Astrocyte (in vitro differentiated cells and primary cell): Measurements from ENCODE around the gene NOS1AP.

Experiments
- EZH2 ChIP-seq: IDR thresholded peaks from 2 replicates; pipeline ENCODE4 v1.6.1; 2012; ENCODE audit warnings: mild to moderate bottlenecking, low read length, inconsistent platforms; ENCODE audit not compliant: insufficient read depth
- TF ChIP-seq, protein P1 (sequence below): IDR thresholded peaks from 2 replicates; pipeline ENCODE4 v1.5.1; 2011; ENCODE audit warnings: low read depth, mild to moderate bottlenecking, inconsistent platforms, low read length, moderate library complexity; ENCODE audit not compliant: insufficient read depth

DNA sequence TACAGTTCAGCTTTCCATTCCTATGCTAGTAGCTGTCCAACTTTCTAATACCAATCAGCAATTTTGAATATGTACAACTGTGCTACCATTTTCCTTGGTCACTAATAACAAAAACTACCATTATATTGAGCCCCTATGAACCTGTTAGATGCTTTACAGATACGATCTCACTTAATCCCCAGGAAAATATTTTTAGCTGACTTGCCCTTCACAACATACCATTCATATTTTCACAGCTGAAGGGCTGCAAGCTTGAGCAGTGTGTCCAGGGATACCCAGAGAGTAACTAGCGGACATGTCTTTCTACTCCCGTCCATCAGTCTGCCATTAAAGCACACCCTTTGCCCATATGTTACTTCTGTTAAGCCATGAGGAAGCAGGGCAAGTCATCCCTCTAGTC is 166.7 kb downstream of the NOS1AP start:
- TF ChIP-seq EZH2 = no peak
- TF ChIP-seq, protein P1, sequence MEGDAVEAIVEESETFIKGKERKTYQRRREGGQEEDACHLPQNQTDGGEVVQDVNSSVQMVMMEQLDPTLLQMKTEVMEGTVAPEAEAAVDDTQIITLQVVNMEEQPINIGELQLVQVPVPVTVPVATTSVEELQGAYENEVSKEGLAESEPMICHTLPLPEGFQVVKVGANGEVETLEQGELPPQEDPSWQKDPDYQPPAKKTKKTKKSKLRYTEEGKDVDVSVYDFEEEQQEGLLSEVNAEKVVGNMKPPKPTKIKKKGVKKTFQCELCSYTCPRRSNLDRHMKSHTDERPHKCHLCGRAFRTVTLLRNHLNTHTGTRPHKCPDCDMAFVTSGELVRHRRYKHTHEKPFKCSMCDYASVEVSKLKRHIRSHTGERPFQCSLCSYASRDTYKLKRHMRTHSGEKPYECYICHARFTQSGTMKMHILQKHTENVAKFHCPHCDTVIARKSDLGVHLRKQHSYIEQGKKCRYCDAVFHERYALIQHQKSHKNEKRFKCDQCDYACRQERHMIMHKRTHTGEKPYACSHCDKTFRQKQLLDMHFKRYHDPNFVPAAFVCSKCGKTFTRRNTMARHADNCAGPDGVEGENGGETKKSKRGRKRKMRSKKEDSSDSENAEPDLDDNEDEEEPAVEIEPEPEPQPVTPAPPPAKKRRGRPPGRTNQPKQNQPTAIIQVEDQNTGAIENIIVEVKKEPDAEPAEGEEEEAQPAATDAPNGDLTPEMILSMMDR = no peak
